Omental fat pad (tissue), 4 donors: ENCODE results near the gene ITGA3. TPM values are rescaled to one million over a fixed set of nuclear protein-coding genes. Genes with fewer than 3 reads are reported as not detected.
A peak's percentile ranks its signal among the peaks of the same experiment; 100 is the strongest.

Experiments
- ATAC-seq: fragments of 150-250 bp; one replicate; pipeline ENCODE4 v1.9.1; 2016; ENCODE audit warnings: mild to moderate bottlenecking, moderate library complexity; ENCODE audit not compliant: low FRiP score
- DNase-seq: peaks from one replicate; pipeline ENCODE4 v3.0.0-alpha.2; 2019; ENCODE audit warnings: low spot score
- total RNA-seq, 4 donors: library from RNA; depleted of rRNA; stranded (reverse); fragments of >200 nt; gene quantifications; one replicate each; pipeline ENCODE4 v1.1.0, GENCODE V29; 2016
- TF ChIP-seq, protein P1 (sequence below), 3 donors: fragments of 450-650 bp; IDR thresholded peaks; one replicate each; pipeline ENCODE4 v1.5.1; 2016 to 2017; ENCODE audit warnings: antibody characterized with exemption in 3 of 3, mild to moderate bottlenecking in 3 of 3, moderate library complexity in 2 of 3

Gene ITGA3
- total RNA-seq, 4 donors from 2014 or later, result 28.5 to 99.8 (median 41.2) TPM

DNA sequence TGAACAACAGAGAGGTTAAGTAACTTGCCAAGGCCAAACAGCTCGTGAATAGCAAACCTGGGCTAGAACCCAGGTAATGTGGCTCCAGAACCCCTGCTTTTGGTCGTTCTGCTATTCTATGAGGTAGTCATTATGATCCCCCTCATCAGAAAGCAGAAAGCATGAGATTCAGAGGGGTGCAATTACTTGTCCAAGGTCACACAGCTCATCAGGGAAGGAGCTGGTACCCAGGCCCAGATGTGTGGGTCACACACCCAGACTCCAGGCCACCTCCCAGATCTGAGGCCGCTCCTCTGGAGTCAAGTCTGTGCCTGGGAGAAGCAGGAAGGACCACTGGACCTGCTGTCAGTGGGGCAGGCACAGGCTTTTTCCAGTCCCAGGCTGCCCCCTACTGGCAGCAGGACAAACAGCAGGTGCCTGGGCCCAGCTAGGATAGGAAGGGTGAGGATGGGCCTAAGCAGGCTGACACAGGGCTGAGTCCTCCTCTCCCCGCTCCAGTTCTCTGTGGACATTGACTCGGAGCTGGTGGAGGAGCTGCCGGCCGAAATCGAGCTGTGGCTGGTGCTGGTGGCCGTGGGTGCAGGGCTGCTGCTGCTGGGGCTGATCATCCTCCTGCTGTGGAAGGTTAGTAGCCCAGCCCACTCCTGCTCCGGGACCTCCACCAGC lies 31.5 kb downstream of the ITGA3 start:
- TF ChIP-seq, protein P1, sequence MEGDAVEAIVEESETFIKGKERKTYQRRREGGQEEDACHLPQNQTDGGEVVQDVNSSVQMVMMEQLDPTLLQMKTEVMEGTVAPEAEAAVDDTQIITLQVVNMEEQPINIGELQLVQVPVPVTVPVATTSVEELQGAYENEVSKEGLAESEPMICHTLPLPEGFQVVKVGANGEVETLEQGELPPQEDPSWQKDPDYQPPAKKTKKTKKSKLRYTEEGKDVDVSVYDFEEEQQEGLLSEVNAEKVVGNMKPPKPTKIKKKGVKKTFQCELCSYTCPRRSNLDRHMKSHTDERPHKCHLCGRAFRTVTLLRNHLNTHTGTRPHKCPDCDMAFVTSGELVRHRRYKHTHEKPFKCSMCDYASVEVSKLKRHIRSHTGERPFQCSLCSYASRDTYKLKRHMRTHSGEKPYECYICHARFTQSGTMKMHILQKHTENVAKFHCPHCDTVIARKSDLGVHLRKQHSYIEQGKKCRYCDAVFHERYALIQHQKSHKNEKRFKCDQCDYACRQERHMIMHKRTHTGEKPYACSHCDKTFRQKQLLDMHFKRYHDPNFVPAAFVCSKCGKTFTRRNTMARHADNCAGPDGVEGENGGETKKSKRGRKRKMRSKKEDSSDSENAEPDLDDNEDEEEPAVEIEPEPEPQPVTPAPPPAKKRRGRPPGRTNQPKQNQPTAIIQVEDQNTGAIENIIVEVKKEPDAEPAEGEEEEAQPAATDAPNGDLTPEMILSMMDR (IDR thresholded peaks at IDR 0.05), result peak in 2 of 3 donors; percentile 20 to 74
- DNase-seq (peak; percentile 65), ATAC-seq (peak; percentile 71)

DNA sequence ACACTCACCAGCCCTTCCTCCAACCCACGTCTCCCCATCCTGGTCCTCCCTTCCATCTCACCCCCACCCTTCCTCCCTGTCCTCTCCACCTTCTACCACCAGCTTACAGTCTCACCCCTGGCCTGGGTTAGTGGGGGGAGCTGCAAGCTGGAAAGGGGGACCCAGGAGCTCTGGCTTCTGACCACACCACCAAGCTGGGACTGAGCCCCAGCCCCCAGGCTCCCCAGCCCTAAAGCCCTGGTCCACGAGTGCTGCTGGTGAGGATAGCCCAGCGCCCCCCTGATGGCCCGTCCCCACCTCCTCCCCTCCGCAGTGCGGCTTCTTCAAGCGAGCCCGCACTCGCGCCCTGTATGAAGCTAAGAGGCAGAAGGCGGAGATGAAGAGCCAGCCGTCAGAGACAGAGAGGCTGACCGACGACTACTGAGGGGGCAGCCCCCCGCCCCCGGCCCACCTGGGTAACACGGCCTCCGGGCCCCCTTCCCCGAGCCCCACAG lies 32.0 kb downstream of the ITGA3 start:
- DNase-seq, result no peak
- ATAC-seq, result peak; percentile 3
- TF ChIP-seq, protein P1 (IDR thresholded peaks at IDR 0.05), result no peak

DNA sequence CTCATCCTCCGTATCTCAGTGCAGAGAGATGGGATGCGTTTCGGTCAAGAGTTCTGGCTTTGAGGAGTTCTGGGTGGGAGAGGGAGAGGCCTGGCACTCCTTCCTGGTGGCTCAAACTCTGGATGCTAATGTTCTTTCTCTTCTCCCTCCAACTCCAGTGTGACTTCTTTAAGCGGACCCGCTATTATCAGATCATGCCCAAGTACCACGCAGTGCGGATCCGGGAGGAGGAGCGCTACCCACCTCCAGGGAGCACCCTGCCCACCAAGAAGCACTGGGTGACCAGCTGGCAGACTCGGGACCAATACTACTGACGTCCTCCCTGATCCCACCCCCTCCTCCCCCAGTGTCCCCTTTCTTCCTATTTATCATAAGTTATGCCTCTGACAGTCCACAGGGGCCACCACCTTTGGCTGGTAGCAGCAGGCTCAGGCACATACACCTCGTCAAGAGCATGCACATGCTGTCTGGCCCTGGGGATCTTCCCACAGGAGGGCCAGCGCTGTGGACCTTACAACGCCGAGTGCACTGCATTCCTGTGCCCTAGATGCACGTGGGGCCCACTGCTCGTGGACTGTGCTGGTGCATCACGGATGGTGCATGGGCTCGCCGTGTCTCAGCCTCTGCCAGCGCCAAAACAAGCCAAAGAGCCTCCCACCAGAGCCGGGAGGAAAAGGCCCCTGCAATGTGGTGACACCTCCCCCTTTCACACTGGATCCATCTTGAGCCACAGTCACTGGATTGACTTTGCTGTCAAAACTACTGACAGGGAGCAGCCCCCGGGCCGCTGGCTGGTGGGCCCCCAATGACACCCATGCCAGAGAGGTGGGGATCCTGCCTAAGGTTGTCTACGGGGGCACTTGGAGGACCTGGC lies 33.3 kb downstream of the ITGA3 start:
- ATAC-seq, result no peak
- no peak for DNase-seq

DNA sequence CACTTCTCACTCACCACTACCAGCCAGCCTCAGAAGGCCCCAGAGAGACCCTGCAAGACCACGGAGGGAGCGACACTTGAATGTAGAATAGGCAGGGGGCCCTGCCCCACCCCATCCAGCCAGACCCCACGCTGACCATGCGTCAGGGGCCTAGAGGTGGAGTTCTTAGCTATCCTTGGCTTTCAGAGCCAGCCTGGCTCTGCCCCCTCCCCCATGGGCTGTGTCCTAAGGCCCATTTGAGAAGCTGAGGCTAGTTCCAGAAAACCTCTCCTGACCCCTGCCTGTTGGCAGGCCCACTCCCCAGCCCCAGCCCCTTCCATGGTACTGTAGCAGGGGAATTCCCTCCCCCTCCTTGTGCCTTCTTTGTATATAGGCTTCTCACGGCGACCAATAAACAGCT lies 34.2 kb downstream of the ITGA3 start:
- ATAC-seq (no peak), DNase-seq (no peak)
- TF ChIP-seq, protein P1 (IDR thresholded peaks at IDR 0.05), result no peak

More for the DNA sequence above, 33.3 kb downstream of the ITGA3 start:
- TF ChIP-seq, protein P1 (IDR thresholded peaks at IDR 0.05), result no peak

DNA sequence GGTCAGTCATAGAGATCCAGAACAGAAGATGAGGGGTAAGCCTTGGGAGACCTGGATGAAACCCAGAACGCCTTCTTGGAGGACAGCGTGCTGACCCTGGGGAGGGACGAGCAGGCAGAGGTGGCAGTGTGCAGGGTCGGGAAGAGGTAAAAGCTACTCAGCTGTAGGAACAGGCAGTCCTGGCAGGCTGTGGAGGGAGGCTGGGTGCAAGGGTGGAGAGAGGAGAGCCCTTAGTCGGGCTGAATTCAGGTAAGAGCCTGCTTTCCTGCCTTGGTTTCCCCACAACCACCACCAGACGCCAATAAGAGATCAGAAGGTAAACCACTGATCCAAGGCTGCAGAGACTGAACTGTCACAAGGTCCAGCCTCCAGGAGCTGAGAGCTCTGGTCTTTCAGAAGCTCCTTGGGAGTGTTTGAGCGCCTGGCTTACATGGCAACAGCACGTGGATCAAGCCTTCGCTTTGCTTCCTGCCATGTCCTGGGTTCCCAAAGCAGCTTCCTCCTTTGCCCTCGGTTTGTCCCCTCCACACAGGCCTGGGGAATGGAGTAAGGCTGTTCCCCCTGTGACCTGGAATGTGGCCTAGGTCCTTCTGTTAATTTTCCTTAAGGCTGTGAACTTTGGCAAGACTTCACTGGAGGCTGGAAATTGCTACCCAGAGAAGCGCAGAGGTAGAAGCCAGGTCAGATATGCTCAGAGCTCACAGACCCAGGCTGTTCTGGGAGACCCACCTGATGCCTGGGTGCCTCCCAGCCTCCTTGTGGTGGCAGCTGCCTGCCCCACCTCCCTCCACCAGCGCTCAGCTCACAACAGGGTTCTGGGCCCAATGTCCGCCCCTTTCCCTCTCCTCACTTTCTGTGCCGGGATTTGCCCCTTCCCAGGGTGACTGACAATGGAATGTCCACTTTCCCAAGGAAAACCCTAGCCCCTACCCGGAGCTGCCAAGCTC lies 35.3 kb downstream of the ITGA3 start:
- TF ChIP-seq, protein P1 (IDR thresholded peaks at IDR 0.05), result no peak
- ATAC-seq, result no peak
- no peak for DNase-seq

DNA sequence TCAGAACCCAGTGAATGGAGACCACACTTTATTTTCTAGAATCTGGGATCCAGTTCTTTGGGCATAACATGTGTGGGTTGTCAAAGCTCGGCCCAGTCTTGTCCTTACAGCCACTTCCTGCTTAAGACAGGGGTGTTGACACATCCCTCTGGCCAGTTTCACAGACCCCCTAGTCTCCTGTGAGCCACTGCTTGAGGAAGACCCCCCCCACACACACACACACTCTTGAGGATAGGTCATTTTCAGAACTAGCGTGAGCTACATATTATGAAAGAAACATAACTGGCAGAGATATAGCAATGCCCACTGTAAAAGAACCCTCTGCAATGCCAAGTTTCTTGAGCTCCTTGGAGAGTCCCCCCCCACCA lies 36.0 kb downstream of the ITGA3 start:
- TF ChIP-seq, protein P1 (IDR thresholded peaks at IDR 0.05), result no peak
- DNase-seq (no peak), ATAC-seq (no peak)
